Stomach (tissue), 9 donors: Measurements from ENCODE around the gene SLC22A5. TPM values are rescaled to one million over a fixed set of nuclear protein-coding genes. Genes with fewer than 3 reads are reported as not detected.

Experiments
- DNase-seq, 2 donors: peaks; one replicate each; pipeline versions ENCODE4 v3.0.0 to v3.0.0-alpha.2; 2013 to 2019
- H3K27ac ChIP-seq, 5 donors: fragments of 200-600 bp in 4 of 5; sonication (generic) in 4 of 5; one replicate each; pipeline ENCODE4 v1.5.1; 2013 to 2019; ENCODE audit warnings: mild to moderate bottlenecking in 1 of 5, moderate library complexity in 1 of 5
- H3K27me3 ChIP-seq, 3 donors: fragments of 200-600 bp; sonication (generic); one replicate each; pipeline ENCODE4 v1.5.1; 2017 to 2019; ENCODE audit warnings: mixed run types in 1 of 3
- H3K36me3 ChIP-seq, 4 donors: fragments of 200-600 bp; sonication (generic); 1 replicate in 3 of 4; 2 replicates in 1 of 4; pipeline ENCODE4 v1.5.1; 2016 to 2019
- H3K4me1 ChIP-seq, 4 donors: fragments of 200-600 bp; sonication (generic); one replicate each; pipeline ENCODE4 v1.5.1; 2016 to 2019
- H3K4me3 ChIP-seq, 4 donors: fragments of 200-600 bp; sonication (generic) in 3 of 4; one replicate each; pipeline ENCODE4 v1.5.1; 2016 to 2019; ENCODE audit warnings: mild to moderate bottlenecking in 1 of 4
- H3K9me3 ChIP-seq, 4 donors: fragments of 200-600 bp; sonication (generic); one replicate each; pipeline ENCODE4 v1.5.1; 2016 to 2019
- CTCF ChIP-seq, 7 experiments: fragments of 450-650 bp in 4 of 7; fragments of 200-600 bp in 3 of 7; sonication (generic) in 3 of 7; IDR thresholded peaks; one replicate each; pipeline ENCODE4 v1.5.1; 2016 to 2019; ENCODE audit warnings: antibody characterized with exemption in 7 of 7, control low read depth in 2 of 7, mild to moderate bottlenecking in 1 of 7
- EP300 ChIP-seq: sonication (generic); formaldehyde crosslinking; IDR thresholded peaks from one replicate; pipeline ENCODE4 v1.6.1; 2017; ENCODE audit warnings: antibody characterized with exemption
- POLR2A ChIP-seq, 4 donors: fragments of 450-650 bp; IDR thresholded peaks; one replicate each; pipeline ENCODE4 v1.6.1; 2016; ENCODE audit warnings: antibody characterized with exemption in 4 of 4, control low read depth in 2 of 4, mild to moderate bottlenecking in 1 of 4, moderate library complexity in 1 of 4
- POLR2AphosphoS5 ChIP-seq, 3 donors: sonication (generic); formaldehyde crosslinking; IDR thresholded peaks; one replicate each; pipeline ENCODE4 v1.6.1; 2016; ENCODE audit warnings: antibody characterized with exemption in 3 of 3
- WGBS, 5 donors: extraction: QIAGEN DNeasy Blood & Tissue Kit in 3 of 5; methylation state at CpG; one replicate each; pipeline versions ENCODE4 v1.1.5 to v1.1.7; 2013 to 2018; 5-methylcytosine and 5-hydroxymethylcytosine counted together
- intact Hi-C: fragments of 100-400 bp; cut with DNase I; formaldehyde crosslinking; loops from one replicate; pipeline ENCODE4 v1.15.1; 2023; ENCODE audit warnings: low total_unique reads
- polyA plus RNA-seq, 3 donors: library from polyadenylated mRNA; stranded (reverse); fragments of 200-250 nt; gene quantifications; one replicate each; pipeline ENCODE4 v1.2.3, GENCODE V29; 2013
- small RNA-seq, 4 donors: library from RNA; depleted of rRNA; stranded (forward); fragments of <200 nt; gene quantifications; one replicate each; pipeline ENCODE3, GENCODE V24; 2016
- total RNA-seq, 5 donors: library from RNA; depleted of rRNA; stranded (reverse); fragments of >200 nt; gene quantifications; one replicate each; pipeline versions ENCODE4 v1.1.0 to v1.2.3, GENCODE V29; 2014 to 2016
- donor health status: healthy with polysubstance abuse.
- donor health status: Bipolar disorder and iron deficiency.
- donor health status: healthy.

Gene SLC22A5
- total and polyA plus RNA-seq, 8 donors: 2.1 to 46.1 (median 15.5) TPM

- H3K4me3 ChIP-seq: no peak overlapping the region
- no peaks in the 10 kb centered on the region for H3K9me3 ChIP-seq
- TF ChIP-seq POLR2A (IDR thresholded peaks at IDR 0.05) (no peak), CTCF (IDR thresholded peaks at IDR 0.05) (no peak), EP300 (no peak), POLR2AphosphoS5 (IDR thresholded peaks at IDR 0.05) (no peak)
- no peak for DNase-seq
- no peaks in the 10 kb centered on the region for H3K27me3 ChIP-seq
- no peak overlapping the region for H3K27ac ChIP-seq
- H3K36me3 ChIP-seq: peaks cover 0 to 7% (median 0%) of the 10 kb centered on the region in 4 donors
- intact Hi-C loops: no loop called here
- WGBS, 5 donors: 67 to 90% (median 79%) methylated on average over 4 to 7 of the region's 7 CpGs
- peaks cover 29 to 89% (median 56%) of the 10 kb centered on the region in 4 donors for H3K4me1 ChIP-seq
These were observed 74.6 kb downstream of the SLC22A5 start for GRCh38 chr5:132444061-132444460.

Small RNA genes lying within 50 kb of the gene (small RNA-seq; reads per million reads assigned to genes)
- 0 to 0.15 (median 0) reads per million in 4 donors for gene MIR3936

Other genes starting within 250 kb of the SLC22A5 start
- gene P4HA2, start 141.9 kb upstream of the SLC22A5 start, total RNA-seq: 100 to 1,000 TPM in 1 of 5 donors, 10 to 100 TPM in 4; 18.7 to 109 (median 37.9) TPM
- 10 to 100 TPM in 2 of 3 donors, 1 to 10 TPM in 1; 9.0 to 21.2 (median 20.4) TPM for gene P4HA2, start 141.9 kb upstream of the SLC22A5 start, polyA plus RNA-seq
- gene PDLIM4, start 112.0 kb upstream of the SLC22A5 start, total RNA-seq: 10 to 100 TPM in 4 of 5 donors, not detected in 1; 13.9 to 37.8 (median 25.4) TPM
- gene PDLIM4, start 112.0 kb upstream of the SLC22A5 start, polyA plus RNA-seq: 10 to 100 TPM; 11.2 to 52.4 (median 16.1) TPM
- gene SLC22A4, start 75.3 kb upstream of the SLC22A5 start, total RNA-seq: 10 to 100 TPM in 1 of 5 donors, 1 to 10 TPM in 1, under 1 TPM in 1, not detected in 2; 0.37 to 24.5 (median 6.1) TPM
- under 1 TPM; 0.31 to 0.61 (median 0.45) TPM for gene SLC22A4, start 75.3 kb upstream of the SLC22A5 start, polyA plus RNA-seq
- gene IRF1, start 121.1 kb downstream of the SLC22A5 start, total RNA-seq: 100 to 1,000 TPM in 2 of 5 donors, 10 to 100 TPM in 3; 18.0 to 256 (median 91.5) TPM
- gene IRF1, start 121.1 kb downstream of the SLC22A5 start, polyA plus RNA-seq: 10 to 100 TPM; 17.1 to 80.2 (median 49.1) TPM
- gene IL5, start 173.8 kb downstream of the SLC22A5 start, total RNA-seq: not detected
- not detected for gene IL5, start 173.8 kb downstream of the SLC22A5 start, polyA plus RNA-seq
- 10 to 100 TPM; 30.9 to 93.2 (median 46.0) TPM for gene RAD50, start 187.3 kb downstream of the SLC22A5 start, total RNA-seq
- 10 to 100 TPM in 1 of 3 donors, 1 to 10 TPM in 2; 5.2 to 12.2 (median 6.6) TPM for gene RAD50, start 187.3 kb downstream of the SLC22A5 start, polyA plus RNA-seq